OCI-LY3 (cell line): ENCODE data around the gene TSPAN33.

Source experiments
- H2AFZ ChIP-seq: fragments of 200-600, 300-600 bp; shearing (Covaris generic); 2 replicates; pipeline ENCODE4 v1.6.0; 2014; ENCODE audit warnings: antibody characterized with exemption, low read depth, low read length
- H3K27ac ChIP-seq: fragments of 200-600, 300-600 bp; sonication (generic); 2 replicates; pipeline ENCODE4 v1.5.1; 2014; ENCODE audit warnings: mild to moderate bottlenecking, low read length, moderate library complexity, mixed read lengths
- H3K27me3 ChIP-seq: fragments of 200-600, 300-600 bp; sonication (generic); 2 replicates; pipeline ENCODE4 v1.6.1; 2014; ENCODE audit warnings: low read depth, low read length, mixed read lengths
- H3K36me3 ChIP-seq: fragments of 200-600, 300-600 bp; sonication (generic); replicated peaks from 2 replicates; pipeline ENCODE3; 2014; ENCODE audit warnings: low read depth, low read length, mixed read lengths
- H3K4me1 ChIP-seq: fragments of 300-600, 200-600 bp; sonication (generic); 2 replicates; pipeline ENCODE4 v1.6.1; 2014; ENCODE audit warnings: low read length, mixed read lengths
- H3K4me2 ChIP-seq: fragments of 200-600, 300-600 bp; sonication (generic); 2 replicates; pipeline ENCODE4 v1.6.1; 2014; ENCODE audit warnings: low read length, mixed read lengths
- H3K4me3 ChIP-seq: fragments of 300-600, 200-600 bp; sonication (generic); 2 replicates; pipeline ENCODE4 v1.5.1; 2014; ENCODE audit warnings: antibody characterized with exemption, mild to moderate bottlenecking, low read length, moderate library complexity
- H3K79me2 ChIP-seq: fragments of 300-600, 200-600 bp; shearing (Covaris generic); 2 replicates; pipeline ENCODE4 v1.6.1; 2014; ENCODE audit warnings: mild to moderate bottlenecking, low read length, mixed read lengths
- H3K9ac ChIP-seq: fragments of 300-600, 200-600 bp; shearing (Covaris generic); 2 replicates; pipeline ENCODE4 v1.6.0; 2014; ENCODE audit warnings: mild to moderate bottlenecking, low read length, moderate library complexity
- H3K9me3 ChIP-seq: fragments of 200-600, 300-600 bp; shearing (Covaris generic); 2 replicates; pipeline ENCODE4 v1.6.1; 2014; ENCODE audit warnings: low read length, mixed read lengths; ENCODE audit not compliant: insufficient read depth
- H4K20me1 ChIP-seq: fragments of 200-600, 300-600 bp; sonication (generic); 2 replicates; pipeline ENCODE4 v1.6.1; 2016; ENCODE audit warnings: low read length, mixed read lengths; ENCODE audit not compliant: insufficient read depth
- CTCF ChIP-seq: fragments of 200-600, 300-600 bp; sonication (generic); IDR thresholded peaks from 2 replicates; pipeline ENCODE4 v1.5.1; 2014; ENCODE audit warnings: antibody characterized with exemption, low read length, low read depth
- EZH2phosphoT487 ChIP-seq: fragments of 200-600 bp; shearing (Covaris generic); IDR thresholded peaks from 2 replicates; pipeline ENCODE4 v1.6.1; 2018; ENCODE audit warnings: antibody characterized with exemption, mixed run types, low read depth

TSPAN33 gene

GRCh38 chr7:129166745-129167144 lies 22.2 kb downstream of the TSPAN33 start:
- Histone ChIP-seq H3K36me3 (peaks cover 64% of the 10 kb centered on the region), H4K20me1 (peaks cover 12% of the 10 kb centered on the region)

GRCh38 chr7:129167817-129168216 lies 23.3 kb downstream of the TSPAN33 start:
- Histone ChIP-seq H3K27ac (peak overlapping the region; percentile 94), H3K27me3 (no peaks in the 10 kb centered on the region), H3K9ac (peak overlapping the region; percentile 70; the same call in 1 of the 2 replicates), H3K79me2 (peaks cover 19% of the 10 kb centered on the region), H3K4me1 (peaks cover 85% of the 10 kb centered on the region), H4K20me1 (peaks cover 1% of the 10 kb centered on the region; the same call in 1 of the 2 replicates), H3K4me2 (peak overlapping the region; percentile 72), H3K36me3 (peaks cover 60% of the 10 kb centered on the region), H2AFZ (no peak overlapping the region), H3K4me3 (no peak overlapping the region), H3K9me3 (no peaks in the 10 kb centered on the region)
- TF ChIP-seq EZH2phosphoT487 (no peak), CTCF (no peak)

More at GRCh38 chr7:129166745-129167144, 22.2 kb downstream of the TSPAN33 start:
- H3K4me3 ChIP-seq = peak overlapping the region; percentile 15; the same call in 1 of the 2 replicates
- peak overlapping the region; percentile 94 for H3K27ac ChIP-seq
- H3K9ac ChIP-seq = peak overlapping the region; percentile 56; the same call in 1 of the 2 replicates
- no peaks in the 10 kb centered on the region for H3K27me3 ChIP-seq
- TF ChIP-seq CTCF (no peak), EZH2phosphoT487 (no peak)
- H3K79me2 ChIP-seq = peaks cover 30% of the 10 kb centered on the region
- H3K9me3 ChIP-seq = no peaks in the 10 kb centered on the region
- peaks cover 95% of the 10 kb centered on the region for H3K4me1 ChIP-seq
- no peak overlapping the region for H2AFZ ChIP-seq
- H3K4me2 ChIP-seq = peak overlapping the region; percentile 72

GRCh38 chr7:129168231-129169021 lies 23.9 kb downstream of the TSPAN33 start:
- Histone ChIP-seq H3K4me3 (peak overlapping the region; percentile 58), H3K27ac (peak overlapping the region; percentile 94), H3K79me2 (peaks cover 15% of the 10 kb centered on the region), H3K36me3 (peaks cover 54% of the 10 kb centered on the region), H3K9ac (peak overlapping the region; percentile 70), H3K9me3 (no peaks in the 10 kb centered on the region), H3K27me3 (no peaks in the 10 kb centered on the region), H3K4me1 (peaks cover 78% of the 10 kb centered on the region), H2AFZ (no peak overlapping the region), H3K4me2 (peak overlapping the region; percentile 72), H4K20me1 (no peaks in the 10 kb centered on the region)
- TF ChIP-seq EZH2phosphoT487 (no peak), CTCF (no peak)

- peak overlapping the region; percentile 70 for H3K9ac ChIP-seq
- H3K36me3 ChIP-seq = peaks cover 51% of the 10 kb centered on the region
- peak overlapping the region; percentile 58 for H3K4me3 ChIP-seq
- peaks cover 13% of the 10 kb centered on the region for H3K79me2 ChIP-seq
- no peaks in the 10 kb centered on the region for H3K9me3 ChIP-seq
- peak overlapping the region; percentile 94 for H3K27ac ChIP-seq
- no peak for TF ChIP-seq CTCF
- no peak for TF ChIP-seq EZH2phosphoT487
- no peaks in the 10 kb centered on the region for H3K27me3 ChIP-seq
- H4K20me1 ChIP-seq = no peaks in the 10 kb centered on the region
- peaks cover 71% of the 10 kb centered on the region for H3K4me1 ChIP-seq
- peak overlapping the region; percentile 72 for H3K4me2 ChIP-seq
- no peak overlapping the region for H2AFZ ChIP-seq
These were observed 24.7 kb downstream of the TSPAN33 start for GRCh38 chr7:129169171-129169671.
